A549 (cell line): Measurements from ENCODE around the gene LRIG2. TPM values are rescaled to one million over a fixed set of nuclear protein-coding genes. Genes with fewer than 3 reads are reported as not detected.
"Not testable (repeated sequence)": the region's sequence is repeated elsewhere in the genome, so short reads cannot be mapped to it uniquely, and the experiment has no call there.

Source experiments
- ATAC-seq, 2 experiments: fragments of 200-7000 bp in 1 of 2; fragments of >200 bp in 1 of 2; cut with Nextera tagmentation in 1 of 2; cut with Tn5 transposase in 1 of 2; 3 replicates each; pipeline versions ENCODE4 v1.8.0 to v1.9.1; 2018 to 2020; ENCODE audit warnings: mild to moderate bottlenecking in 1 of 2, moderate library complexity in 1 of 2
- CTCF ChIA-PET: fragments of 300-600 bp; sonication (Branson Sonifier 250); formaldehyde crosslinking; extraction: SDS; loops from one replicate; lab custom pipeline; 2021; ENCODE audit warnings: antibody characterized with exemption, inconsistent platforms; lab: Yijun Ruan, JAX
- POLR2A ChIA-PET: fragments of 350-600 bp; formaldehyde crosslinking; extraction: SDS; loops from one replicate; lab custom pipeline; 2021; ENCODE audit warnings: antibody characterized with exemption, inconsistent platforms; lab: Yijun Ruan, JAX
- DNase-seq, 2 experiments: peaks; one replicate each; pipeline versions ENCODE4 v3.0.0 to v3.0.0-alpha.2; 2011 to 2016; ENCODE audit warnings: low read depth in 1 of 2, low spot score in 1 of 2
- FAIRE-seq: peaks from 2 replicates; lab custom pipeline; 2011; peaks lifted over from hg19 to GRCh38; lab: Jason Lieb, UNC
- H3K27ac ChIP-seq, 2 experiments: fragments of >200 bp; sonication (Bioruptor Twin); formaldehyde crosslinking; 3 replicates each; pipeline ENCODE4 v1.5.1; 2016 to 2017
- H3K4me1 ChIP-seq: fragments of >200 bp; sonication (Bioruptor Twin); formaldehyde crosslinking; 3 replicates; pipeline ENCODE4 v1.6.1; 2016
- H3K4me2 ChIP-seq: fragments of >200 bp; sonication (Bioruptor Twin); formaldehyde crosslinking; 3 replicates; pipeline ENCODE4 v1.6.1; 2016
- H3K4me3 ChIP-seq: fragments of >200 bp; sonication (Bioruptor Twin); formaldehyde crosslinking; 3 replicates; pipeline ENCODE4 v1.5.1; 2016
- H3K9me3 ChIP-seq: fragments of >200 bp; sonication (Bioruptor Twin); formaldehyde crosslinking; 3 replicates; pipeline ENCODE4 v1.6.1; 2016
- BHLHE40 ChIP-seq: IDR thresholded peaks from 2 replicates; pipeline ENCODE4 v1.6.1; 2012; ENCODE audit warnings: low read depth, low read length, inconsistent platforms
- EHF ChIP-seq: fragments of 250-450 bp; sonication (Bioruptor Pico); IDR thresholded peaks from 2 replicates; pipeline ENCODE4 v1.5.0; 2020; ENCODE audit warnings: mild to moderate bottlenecking
- EHMT2 ChIP-seq: fragments of 200-600 bp; sonication (generic); IDR thresholded peaks from 2 replicates; pipeline ENCODE4 v1.6.1; 2016; ENCODE audit warnings: antibody characterized with exemption, low read depth, mild to moderate bottlenecking, moderate library complexity
- FOSB ChIP-seq: fragments of 250-450 bp; sonication (Bioruptor Pico); IDR thresholded peaks from 2 replicates; pipeline ENCODE4 v1.5.0; 2020; ENCODE audit warnings: mild to moderate bottlenecking, moderate library complexity
- FOSL2 ChIP-seq, 2 experiments: fragments of 450-650 bp in 1 of 2; fragments of >200 bp in 1 of 2; sonication (Bioruptor Twin) in 1 of 2; formaldehyde crosslinking; IDR thresholded peaks; 2 replicates each; pipeline versions ENCODE4 v1.5.0 to v1.6.1; 2016 to 2020; ENCODE audit warnings: mild to moderate bottlenecking in 1 of 2, moderate library complexity in 1 of 2
- FOXS1 ChIP-seq: fragments of 250-450 bp; sonication (Bioruptor Pico); IDR thresholded peaks from 2 replicates; pipeline ENCODE4 v1.5.0; 2020; ENCODE audit warnings: mild to moderate bottlenecking, moderate library complexity
- HDAC2 ChIP-seq: fragments of 200-600 bp; sonication (generic); IDR thresholded peaks from 2 replicates; pipeline ENCODE4 v1.6.1; 2016
- HEYL ChIP-seq: fragments of 250-450 bp; sonication (Bioruptor Pico); IDR thresholded peaks from 2 replicates; pipeline ENCODE4 v1.8.0; 2021; ENCODE audit warnings: mild to moderate bottlenecking, moderate library complexity
- HOXA7 ChIP-seq: fragments of 250-450 bp; sonication (Bioruptor Pico); IDR thresholded peaks from 2 replicates; pipeline ENCODE4 v1.5.0; 2020; ENCODE audit warnings: mild to moderate bottlenecking, moderate library complexity
- KDM1A ChIP-seq: fragments of 200-600 bp; sonication (generic); IDR thresholded peaks from 2 replicates; pipeline ENCODE4 v1.6.1; 2016; ENCODE audit warnings: low read depth, mild to moderate bottlenecking
- KDM5A ChIP-seq: fragments of 200-600 bp; sonication (generic); IDR thresholded peaks from 2 replicates; pipeline ENCODE4 v1.6.1; 2016; ENCODE audit warnings: antibody characterized with exemption, mild to moderate bottlenecking
- MAFK ChIP-seq: fragments of 450-650 bp; IDR thresholded peaks from 2 replicates; pipeline ENCODE4 v1.6.1; 2014; ENCODE audit not compliant: partially characterized antibody
- MAZ ChIP-seq: fragments of 150-350 bp; IDR thresholded peaks from 2 replicates; pipeline ENCODE4 v1.6.1; 2014; ENCODE audit warnings: antibody characterized with exemption, low read depth, low read length, borderline replicate concordance
- MYC ChIP-seq: IDR thresholded peaks from 2 replicates; pipeline ENCODE4 v1.6.1; 2012; ENCODE audit warnings: mild to moderate bottlenecking, inconsistent platforms, low read length, improper control_type of control experiment, borderline replicate concordance
- POLR2A ChIP-seq: IDR thresholded peaks from 2 replicates; pipeline ENCODE4 v1.6.1; 2012; ENCODE audit warnings: mild to moderate bottlenecking, low read length
- POLR2AphosphoS2 ChIP-seq: conservative IDR thresholded peaks from 2 replicates; pipeline ENCODE4 v1.6.1; 2012; ENCODE audit warnings: low read length, improper control_type of control experiment, inconsistent platforms
- RAD21 ChIP-seq, 2 experiments: fragments of >200 bp in 1 of 2; sonication (Bioruptor Twin) in 1 of 2; formaldehyde crosslinking in 1 of 2; IDR thresholded peaks in 1 of 2; conservative IDR thresholded peaks in 1 of 2; 2 replicates in 1 of 2; 3 replicates in 1 of 2; pipeline ENCODE4 v1.6.1; 2012 to 2018; ENCODE audit warnings: inconsistent platforms in 1 of 2
- SMC3 ChIP-seq: fragments of >200 bp; sonication (Bioruptor Twin); formaldehyde crosslinking; IDR thresholded peaks from 3 replicates; pipeline ENCODE4 v1.6.1; 2018; ENCODE audit warnings: inconsistent platforms
- ZNF302 ChIP-seq: fragments of 250-450 bp; sonication (Bioruptor Pico); IDR thresholded peaks from 2 replicates; pipeline ENCODE4 v1.9.0; 2021; ENCODE audit warnings: inconsistent platforms, mild to moderate bottlenecking, moderate library complexity
- whole genome bisulfite sequencing: methylation state at CpG from one replicate; pipeline ENCODE4 v1.1.6; 2017; ENCODE audit errors: missing lambda C conversion rate; 5-methylcytosine and 5-hydroxymethylcytosine counted together
- polyA plus RNA-seq, 4 experiments: library from polyadenylated mRNA; depleted of rRNA in 3 of 4; stranded (reverse); fragments of >200 nt; fragmentation: RNase III in 1 of 4; extraction: RNeasy Plus Mini Kit Qiagen cat#74134 plus additional on column Dnase treatment in 1 of 4; gene quantifications; 2 replicates in 3 of 4; 3 replicates in 1 of 4; pipeline ENCODE4 v1.2.3, GENCODE V29; 2011 to 2017
- TF ChIP-seq, protein P1 (sequence below): fragments of 450-650 bp; IDR thresholded peaks from 2 replicates; pipeline ENCODE4 v1.6.1; 2014; ENCODE audit warnings: antibody characterized with exemption
- TF ChIP-seq, protein P2 (sequence below): fragments of 250-450 bp; sonication (Bioruptor Pico); IDR thresholded peaks from 2 replicates; pipeline ENCODE4 v1.5.0; 2020; ENCODE audit warnings: low read depth, mild to moderate bottlenecking, moderate library complexity
- TF ChIP-seq, protein P3 (sequence below): IDR thresholded peaks from 2 replicates; pipeline ENCODE4 v1.6.1; 2012

The LRIG2 gene
- polyA plus RNA-seq, 2 of the 4 experiments (the other 2 are of a cell fraction) = 3.0 to 7.4 TPM

DNA sequence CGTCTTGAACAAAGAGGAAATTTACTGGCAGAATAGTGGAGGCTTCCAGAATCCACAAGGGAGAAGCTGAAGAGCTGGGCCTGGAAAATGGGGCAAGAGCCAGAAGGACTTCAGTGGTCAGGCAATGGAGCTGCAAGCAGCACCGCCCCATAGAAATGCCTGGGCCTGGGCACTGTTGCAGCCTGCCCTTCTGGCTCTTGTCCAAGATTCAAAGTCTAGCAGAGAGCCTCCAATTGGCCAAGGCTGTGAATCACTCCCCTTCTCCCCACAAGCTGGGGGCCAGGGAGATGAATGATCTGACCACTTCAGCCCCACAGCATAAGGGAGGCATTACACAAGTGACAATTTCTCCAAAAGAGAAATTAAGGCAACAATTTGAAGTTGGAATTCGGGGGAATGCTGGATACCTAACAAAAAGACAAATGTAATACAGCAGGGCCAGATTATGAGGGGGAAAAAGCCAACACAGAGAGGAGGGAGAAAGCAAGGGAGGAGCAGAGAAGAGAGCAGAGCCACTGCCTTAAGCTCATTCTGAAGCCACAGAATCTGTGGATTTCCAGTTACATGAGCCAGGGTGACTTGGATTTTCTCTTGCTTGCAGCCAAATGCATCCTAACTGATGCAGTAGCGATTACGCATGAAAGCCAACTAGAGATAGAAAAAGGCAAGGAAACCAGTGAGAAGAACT is 80.3 kb downstream of the LRIG2 start:
- ChIA-PET CTCF (no interaction called here), POLR2A (no interaction called here)
- Histone ChIP-seq H3K27ac (no peak overlapping the region), H3K4me2 (no peak overlapping the region), H3K4me1 (no peaks in the 10 kb centered on the region), H3K9me3 (0 out of 3 replicates have a peak, but pooled peaks cover 2% of the 10 kb centered on the region), H3K4me3 (no peak overlapping the region)
- 80% methylated on average over 5 of the region's 5 CpGs for WGBS
- ATAC-seq (no peak), FAIRE-seq (no peak), DNase-seq (peak in 1 of 2 experiments; percentile 3)
- TF ChIP-seq POLR2AphosphoS2 (no peak), FOSL2 (IDR thresholded peaks at IDR 0.05) (no peak), FOSL2 (CRISPR knock-in tag; IDR thresholded peaks at IDR 0.05) (no peak), EHMT2 (no peak), MYC (no peak), MAZ (no peak), FOXS1 (no peak), SMC3 (no peak), HOXA7 (CRISPR knock-in tag) (no peak), KDM1A (no peak), MAFK (no peak), ZNF302 (CRISPR knock-in tag) (no peak), FOSB (CRISPR knock-in tag) (no peak), BHLHE40 (no peak)
- TF ChIP-seq, protein P1, sequence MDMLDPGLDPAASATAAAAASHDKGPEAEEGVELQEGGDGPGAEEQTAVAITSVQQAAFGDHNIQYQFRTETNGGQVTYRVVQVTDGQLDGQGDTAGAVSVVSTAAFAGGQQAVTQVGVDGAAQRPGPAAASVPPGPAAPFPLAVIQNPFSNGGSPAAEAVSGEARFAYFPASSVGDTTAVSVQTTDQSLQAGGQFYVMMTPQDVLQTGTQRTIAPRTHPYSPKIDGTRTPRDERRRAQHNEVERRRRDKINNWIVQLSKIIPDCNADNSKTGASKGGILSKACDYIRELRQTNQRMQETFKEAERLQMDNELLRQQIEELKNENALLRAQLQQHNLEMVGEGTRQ = no peak
- TF ChIP-seq, protein P2, sequence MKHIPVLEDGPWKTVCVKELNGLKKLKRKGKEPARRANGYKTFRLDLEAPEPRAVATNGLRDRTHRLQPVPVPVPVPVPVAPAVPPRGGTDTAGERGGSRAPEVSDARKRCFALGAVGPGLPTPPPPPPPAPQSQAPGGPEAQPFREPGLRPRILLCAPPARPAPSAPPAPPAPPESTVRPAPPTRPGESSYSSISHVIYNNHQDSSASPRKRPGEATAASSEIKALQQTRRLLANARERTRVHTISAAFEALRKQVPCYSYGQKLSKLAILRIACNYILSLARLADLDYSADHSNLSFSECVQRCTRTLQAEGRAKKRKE (CRISPR knock-in tag) = no peak

DNA sequence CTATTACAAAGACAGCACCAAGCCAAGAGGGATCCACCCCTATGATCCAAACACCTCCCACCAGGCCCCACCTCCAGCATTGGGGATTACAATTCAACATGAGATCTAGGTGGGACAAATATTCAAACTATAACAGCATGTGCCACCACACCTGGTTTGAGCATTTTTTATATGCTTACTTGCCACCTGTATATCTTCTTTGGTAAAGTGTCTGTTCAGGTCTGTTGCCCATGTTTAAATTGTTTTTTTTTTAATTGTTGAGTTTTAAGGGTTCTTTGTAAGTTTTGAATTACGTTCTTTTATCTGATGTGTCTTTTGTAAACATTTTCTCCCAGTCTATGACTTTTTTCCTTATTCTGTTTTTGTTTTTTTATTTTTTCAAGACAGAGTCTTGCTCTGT is 83.4 kb downstream of the LRIG2 start:
- no peak overlapping the region for H3K27ac ChIP-seq
- CTCF ChIA-PET = no interaction called here
- ATAC-seq (no peak), FAIRE-seq (no peak), DNase-seq (no peak)
- H3K4me1 ChIP-seq = no peaks in the 10 kb centered on the region
- WGBS = 52% methylated on average over 1 of the region's 1 CpG
- H3K9me3 ChIP-seq = 0 out of 3 replicates have a peak, but pooled peaks cover 2% of the 10 kb centered on the region
- H3K4me3 ChIP-seq = no peak overlapping the region
- H3K4me2 ChIP-seq = no peak overlapping the region
- TF ChIP-seq MAFK (no peak), HEYL (CRISPR knock-in tag) (no peak), POLR2A (no peak), FOXS1 (no peak), KDM5A (no peak), RAD21 (conservative IDR thresholded peaks at IDR 0.05 in 1 of 2, IDR thresholded peaks at IDR 0.05 in 1 of 2) (no peak), EHF (CRISPR knock-in tag) (no peak), HDAC2 (no peak)
- TF ChIP-seq, protein P3, sequence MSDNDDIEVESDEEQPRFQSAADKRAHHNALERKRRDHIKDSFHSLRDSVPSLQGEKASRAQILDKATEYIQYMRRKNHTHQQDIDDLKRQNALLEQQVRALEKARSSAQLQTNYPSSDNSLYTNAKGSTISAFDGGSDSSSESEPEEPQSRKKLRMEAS = no peak
- TF ChIP-seq, protein P2 (CRISPR knock-in tag) = no peak
- POLR2A ChIA-PET = no interaction called here

DNA sequence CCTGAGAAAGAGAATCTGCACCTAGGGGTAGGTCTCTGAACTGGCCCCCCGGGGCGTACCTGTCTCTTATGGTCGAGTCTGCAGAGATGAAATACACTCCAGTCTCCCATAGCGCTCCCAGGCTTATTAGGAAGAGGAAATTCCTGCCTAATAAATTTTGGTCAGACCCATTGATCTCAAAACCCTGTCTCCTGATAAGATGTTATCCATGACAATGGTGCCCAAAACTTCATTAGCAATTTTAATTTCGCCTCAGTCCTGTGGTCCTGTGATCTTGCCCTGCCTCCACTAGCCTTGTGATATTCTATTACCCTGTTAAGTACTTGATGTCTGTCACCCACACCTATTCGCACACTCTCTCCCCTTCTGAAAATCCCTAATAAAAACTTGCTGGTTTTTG is 85.7 kb downstream of the LRIG2 start:
- H3K4me3 ChIP-seq, H3K9me3 ChIP-seq, H3K27ac ChIP-seq, CTCF ChIA-PET, H3K4me1 ChIP-seq, POLR2A ChIA-PET, FAIRE-seq, H3K4me2 ChIP-seq, DNase-seq, ATAC-seq: not testable (repeated sequence)
- WGBS = 35% methylated on average over 6 of the region's 6 CpGs
